ENCODE measurements around the gene SHC3.

SHC3 gene

GRCh38 chr9:89020754-89021153 is 157.9 kb downstream of the SHC3 start:
- DNase-seq, result no peak

- DNase-seq, result no peak
These were observed 163.3 kb downstream of the SHC3 start for GRCh38 chr9:89015336-89015735.

GRCh38 chr9:89014153-89014552 is 164.5 kb downstream of the SHC3 start:
- no peak for DNase-seq

DNA sequence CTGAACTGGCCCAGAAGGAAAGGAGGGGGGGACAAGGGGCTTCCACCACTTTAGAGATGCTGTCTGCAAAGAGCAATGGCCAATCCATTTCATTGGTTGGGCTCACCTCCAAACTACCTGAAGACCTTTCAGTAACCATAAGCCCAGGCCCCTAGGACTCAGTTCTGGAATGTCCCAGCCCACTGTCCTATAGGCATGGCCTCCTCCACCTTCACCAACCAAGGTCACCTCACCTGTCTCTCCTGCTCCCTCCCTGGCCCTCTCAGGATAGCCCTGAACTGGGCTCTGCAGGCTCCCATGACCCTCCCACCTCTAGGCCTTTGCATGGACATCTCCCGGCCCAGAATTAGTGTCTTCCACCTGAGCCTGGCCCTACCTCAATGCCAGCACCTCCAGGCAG is 165.0 kb downstream of the SHC3 start:
- no peak for DNase-seq

- DNase-seq, result no peak
These were observed 166.2 kb downstream of the SHC3 start for GRCh38 chr9:89012294-89013042.

DNA sequence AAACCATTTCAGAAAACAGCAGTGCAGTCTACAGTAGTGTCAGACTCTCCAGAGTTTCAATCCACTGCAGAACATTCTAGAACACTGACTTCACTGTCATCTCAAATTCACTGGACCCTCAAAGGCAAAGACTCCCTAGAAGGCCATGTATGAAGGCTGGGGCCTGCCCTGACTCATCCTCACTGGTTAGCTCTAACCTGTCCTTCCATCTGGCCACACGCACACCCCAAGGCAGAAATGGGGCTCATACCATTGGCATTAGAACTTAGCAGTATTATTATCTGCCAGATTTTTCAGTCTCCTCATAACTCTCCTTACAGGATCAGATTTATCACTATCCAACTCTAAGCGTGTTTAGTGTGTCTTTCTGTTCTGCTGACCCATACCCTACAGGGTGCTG is 166.9 kb downstream of the SHC3 start:
- no peak for DNase-seq

GRCh38 chr9:89010526-89011111 is 168.0 kb downstream of the SHC3 start:
- no peak for DNase-seq

DNA sequence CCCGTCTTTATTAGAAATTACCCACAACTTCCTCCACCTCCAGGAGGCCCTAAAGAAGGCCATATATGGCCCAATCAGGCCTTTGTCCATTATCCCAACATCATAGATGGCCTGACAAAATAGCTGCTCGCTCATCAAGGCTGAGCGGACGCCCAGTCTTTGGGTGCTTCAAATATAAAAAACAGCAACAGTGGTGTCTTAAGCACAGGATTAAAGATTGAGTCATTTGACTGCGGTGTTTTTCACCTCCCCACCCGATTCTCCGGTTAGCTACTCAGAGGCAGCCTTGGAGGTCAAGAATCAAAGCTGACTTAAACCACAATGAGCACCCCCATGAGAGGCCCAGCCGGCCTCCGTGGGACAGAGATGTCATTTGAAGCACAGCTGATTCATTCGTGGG is 168.6 kb downstream of the SHC3 start:
- DNase-seq, result no peak

DNA sequence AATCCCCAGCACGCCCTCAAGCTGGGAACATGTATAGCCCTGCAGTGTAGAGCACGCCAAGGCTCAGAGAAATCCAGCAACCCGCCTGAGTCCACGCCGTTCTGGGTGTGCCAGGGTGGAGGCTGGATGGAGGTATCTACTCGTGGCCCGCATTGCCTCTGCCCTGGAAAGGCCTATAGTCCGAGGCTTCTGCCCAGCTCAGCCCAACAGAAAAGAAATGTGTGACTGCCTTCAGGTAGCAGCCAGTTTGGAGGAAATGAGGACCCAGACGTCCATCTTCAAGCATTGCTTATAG is 169.1 kb downstream of the SHC3 start:
- DNase-seq, result no peak

DNA sequence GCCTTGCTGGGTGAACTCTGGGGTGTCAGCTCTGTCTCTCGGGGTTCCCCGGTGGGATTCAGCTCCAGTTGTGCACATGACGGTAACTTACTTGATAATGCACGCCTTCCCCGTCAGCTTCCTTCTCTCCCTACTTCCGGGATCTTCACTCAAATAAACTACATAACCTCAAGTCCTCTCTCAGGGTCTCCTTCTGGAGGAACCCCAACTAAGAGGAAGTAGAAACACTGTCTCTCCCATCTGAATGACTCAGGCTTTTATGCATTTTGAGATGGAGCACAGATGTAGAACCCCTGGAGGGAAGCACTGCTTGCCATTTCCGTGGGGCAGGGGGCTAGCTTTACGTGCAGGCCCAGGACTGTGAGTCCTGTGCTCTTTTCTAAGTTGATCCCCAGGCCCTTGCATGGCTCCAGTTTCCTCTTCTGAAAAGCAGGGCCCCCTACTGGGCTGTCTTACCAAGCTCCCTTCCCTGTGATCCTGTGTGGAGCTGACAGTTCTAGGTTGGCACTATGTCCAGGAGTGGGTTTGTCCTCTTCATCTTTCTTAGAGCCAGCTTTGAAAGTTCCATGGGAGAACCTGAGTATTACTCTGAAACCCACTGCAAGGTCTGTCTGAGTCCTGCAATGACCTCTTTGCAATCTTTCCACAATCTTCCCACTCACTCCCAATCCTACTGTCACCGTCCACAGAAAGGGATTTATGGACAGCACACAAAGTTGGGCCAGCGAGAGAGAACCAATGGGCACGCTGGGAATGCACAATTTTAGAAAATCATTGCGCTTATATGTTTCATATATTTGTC is 169.7 kb downstream of the SHC3 start:
- no peak for DNase-seq

DNA sequence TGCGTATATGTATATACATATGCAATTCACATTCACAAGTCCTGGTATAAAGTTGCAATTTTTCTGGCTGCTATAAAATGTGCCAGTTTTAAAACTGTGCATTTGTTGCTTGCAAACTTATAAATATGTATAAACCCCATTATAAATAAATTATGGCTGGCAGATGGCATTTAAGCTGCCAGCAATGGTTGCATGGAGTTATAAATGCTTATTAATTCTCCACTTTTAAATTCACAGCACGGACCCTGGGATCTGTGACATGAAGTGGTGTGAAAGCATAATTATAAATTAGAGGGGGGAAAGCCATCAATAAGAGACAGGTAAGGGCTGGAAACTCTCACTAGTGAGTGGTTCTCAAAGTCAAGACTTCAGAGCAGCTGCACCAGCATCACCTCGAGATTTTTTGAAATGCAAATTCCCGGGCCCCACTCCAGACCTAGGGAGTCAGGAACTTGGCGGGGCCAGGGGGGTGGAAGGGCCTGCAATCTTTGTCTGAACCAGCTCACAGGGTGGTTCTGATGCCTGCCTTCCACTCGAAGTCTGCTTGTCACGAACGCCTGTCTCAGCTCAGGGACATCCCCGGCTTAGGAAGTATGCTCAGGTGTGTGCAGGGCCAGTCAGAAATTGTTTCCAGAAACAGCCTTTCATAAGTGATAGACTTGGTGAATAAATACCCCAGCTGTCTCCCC is 170.4 kb downstream of the SHC3 start:
- DNase-seq, result no peak

DNA sequence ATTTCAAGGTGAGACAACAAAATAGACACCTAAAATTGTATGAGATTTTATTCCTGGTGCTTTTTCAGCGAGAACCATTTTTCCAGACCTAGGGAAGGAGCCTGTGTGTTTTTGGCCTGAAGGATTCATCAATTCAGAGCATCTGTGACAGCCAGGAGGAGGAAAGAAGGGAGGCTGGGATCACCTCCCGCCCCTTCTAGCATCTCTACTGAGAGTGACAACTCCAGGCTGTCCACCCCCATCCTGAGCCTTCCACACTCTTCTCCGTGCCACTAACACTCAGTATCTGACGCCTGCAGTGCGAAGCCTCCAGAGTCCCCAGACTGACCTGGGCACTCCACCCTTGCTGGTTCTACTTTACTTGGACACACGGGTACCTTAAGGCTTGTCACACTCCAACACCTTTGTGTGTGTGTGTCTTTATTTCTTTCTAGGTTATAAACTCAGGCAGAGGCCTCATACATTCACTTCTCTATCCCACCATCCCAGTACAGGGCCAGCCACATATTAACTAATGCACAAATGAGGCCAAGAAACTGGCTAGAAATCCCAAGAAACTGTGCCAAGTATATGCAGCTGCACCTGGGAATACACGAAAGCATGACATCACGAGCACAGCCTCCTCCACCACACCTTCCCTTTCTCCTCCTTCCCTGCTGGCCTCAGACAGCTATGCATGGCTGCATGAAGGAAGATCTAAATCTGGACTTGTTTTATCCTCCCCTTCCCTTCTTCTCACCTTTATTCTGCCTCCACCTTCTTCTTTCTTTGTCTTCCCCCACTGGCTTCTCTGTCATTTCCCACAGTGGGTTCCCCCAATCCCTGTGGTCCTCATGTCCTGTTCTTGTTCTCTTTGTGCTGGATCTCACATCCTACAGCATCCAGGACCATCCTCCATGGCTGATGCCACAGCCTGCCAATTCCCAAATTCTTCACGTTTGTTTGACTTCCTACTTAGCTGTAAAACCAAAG is 171.3 kb downstream of the SHC3 start:
- no peak for DNase-seq

DNA sequence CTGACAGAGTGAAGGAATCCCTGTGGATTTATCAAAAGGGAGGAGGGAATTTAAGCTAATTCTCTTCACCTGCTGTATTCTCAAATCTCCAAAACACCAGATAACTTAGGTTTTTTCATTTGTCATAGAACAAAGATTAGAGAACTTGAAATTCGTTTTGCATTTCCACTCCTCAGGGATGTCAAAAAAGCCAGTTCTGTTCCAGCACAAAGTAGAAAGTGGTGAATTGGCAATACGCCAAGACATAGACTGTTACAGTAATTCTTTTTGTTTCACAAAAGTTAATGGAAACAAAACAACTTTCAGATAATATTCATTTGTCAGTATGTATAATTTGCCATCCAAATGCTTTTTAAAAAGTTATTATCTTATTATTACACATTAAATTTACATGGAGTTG is 172.4 kb downstream of the SHC3 start:
- DNase-seq, result no peak

GRCh38 chr9:89005323-89005722 is 173.3 kb downstream of the SHC3 start:
- DNase-seq, result no peak

GRCh38 chr9:89002987-89003386 is 175.6 kb downstream of the SHC3 start:
- no peak for DNase-seq

- no peak for DNase-seq
These were observed 176.6 kb downstream of the SHC3 start for GRCh38 chr9:89001917-89002540.

DNA sequence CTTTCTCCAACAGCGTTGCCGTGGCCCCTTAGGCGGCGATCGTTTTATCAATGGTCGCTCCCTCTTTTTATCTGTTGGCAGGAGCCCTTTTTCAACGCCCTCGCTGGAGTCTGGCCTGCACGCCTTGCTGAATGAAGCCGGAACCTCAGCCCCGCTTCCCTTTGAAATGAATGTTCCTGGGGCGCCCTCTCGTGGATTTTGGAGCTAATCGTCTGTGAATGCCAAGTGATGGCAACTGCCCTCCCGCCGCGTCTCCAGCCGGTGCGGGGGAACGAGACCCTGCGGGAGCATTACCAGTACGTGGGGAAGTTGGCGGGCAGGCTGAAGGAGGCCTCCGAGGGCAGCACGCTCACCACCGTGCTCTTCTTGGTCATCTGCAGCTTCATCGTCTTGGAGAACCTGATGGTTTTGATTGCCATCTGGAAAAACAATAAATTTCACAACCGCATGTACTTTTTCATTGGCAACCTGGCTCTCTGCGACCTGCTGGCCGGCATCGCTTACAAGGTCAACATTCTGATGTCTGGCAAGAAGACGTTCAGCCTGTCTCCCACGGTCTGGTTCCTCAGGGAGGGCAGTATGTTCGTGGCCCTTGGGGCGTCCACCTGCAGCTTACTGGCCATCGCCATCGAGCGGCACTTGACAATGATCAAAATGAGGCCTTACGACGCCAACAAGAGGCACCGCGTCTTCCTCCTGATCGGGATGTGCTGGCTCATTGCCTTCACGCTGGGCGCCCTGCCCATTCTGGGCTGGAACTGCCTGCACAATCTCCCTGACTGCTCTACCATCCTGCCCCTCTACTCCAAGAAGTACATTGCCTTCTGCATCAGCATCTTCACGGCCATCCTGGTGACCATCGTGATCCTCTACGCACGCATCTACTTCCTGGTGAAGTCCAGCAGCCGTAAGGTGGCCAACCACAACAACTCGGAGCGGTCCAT is 177.4 kb downstream of the SHC3 start:
- peak; percentile 89 for DNase-seq

DNA sequence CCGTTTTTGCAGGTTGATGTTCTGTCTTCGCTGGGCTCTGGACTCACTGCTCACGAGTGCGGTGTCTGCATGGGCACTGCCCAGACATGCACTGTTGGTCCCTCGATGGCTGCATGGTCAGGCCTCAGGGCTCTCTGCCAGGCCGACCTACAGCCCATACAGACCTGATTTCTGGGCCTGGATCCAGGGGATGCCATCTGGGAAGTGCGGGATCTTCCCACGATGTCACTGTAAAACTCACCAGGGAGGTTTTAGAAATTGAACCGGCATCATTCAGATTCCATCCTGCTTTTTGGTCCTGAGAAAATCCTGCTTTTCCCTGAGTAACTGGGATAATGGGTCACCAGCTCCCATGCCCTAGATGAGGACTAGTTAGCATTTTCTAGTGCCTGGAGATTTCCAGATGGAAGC is 178.2 kb downstream of the SHC3 start:
- no peak for DNase-seq

- DNase-seq, result no peak
These were observed 179.7 kb downstream of the SHC3 start for GRCh38 chr9:88998911-88999310.

- no peak for DNase-seq
These were observed 180.1 kb downstream of the SHC3 start for GRCh38 chr9:88998503-88998902.

DNA sequence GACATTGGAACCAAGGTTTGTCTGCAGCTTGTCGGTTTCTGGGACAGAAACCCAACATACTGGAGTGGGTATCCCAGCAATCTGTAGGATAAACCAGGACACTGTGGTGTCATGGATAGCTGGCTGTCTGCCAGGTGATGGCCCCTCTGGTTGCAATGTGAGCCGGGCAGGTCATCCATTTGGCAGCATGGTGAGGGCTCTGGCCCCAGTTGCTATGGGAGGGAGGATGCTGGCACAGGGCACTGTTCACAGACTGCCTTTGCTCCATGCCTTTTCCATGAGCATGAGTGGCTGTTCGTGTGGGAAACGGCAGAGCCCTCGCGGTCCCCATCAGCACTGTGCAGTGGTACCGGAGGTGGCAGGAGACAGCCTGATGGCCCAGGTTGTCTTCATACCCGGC is 181.0 kb downstream of the SHC3 start:
- DNase-seq, result no peak

Measured in stimulated activated CD8-positive, alpha-beta memory T cell treated with anti-CD3 and anti-CD28 coated beads, Interleukin-4, amount 100 ng/mL, for 48 hours (primary cell).